Hypothalamus (tissue), 51 donors: ENCODE results near the gene FKTN.

ENCODE experiments used
- DNase-seq, 51 donors: peaks; one replicate each; lab custom pipeline; 2025; lab: John Stamatoyannopoulos, UW

The FKTN gene

DNA sequence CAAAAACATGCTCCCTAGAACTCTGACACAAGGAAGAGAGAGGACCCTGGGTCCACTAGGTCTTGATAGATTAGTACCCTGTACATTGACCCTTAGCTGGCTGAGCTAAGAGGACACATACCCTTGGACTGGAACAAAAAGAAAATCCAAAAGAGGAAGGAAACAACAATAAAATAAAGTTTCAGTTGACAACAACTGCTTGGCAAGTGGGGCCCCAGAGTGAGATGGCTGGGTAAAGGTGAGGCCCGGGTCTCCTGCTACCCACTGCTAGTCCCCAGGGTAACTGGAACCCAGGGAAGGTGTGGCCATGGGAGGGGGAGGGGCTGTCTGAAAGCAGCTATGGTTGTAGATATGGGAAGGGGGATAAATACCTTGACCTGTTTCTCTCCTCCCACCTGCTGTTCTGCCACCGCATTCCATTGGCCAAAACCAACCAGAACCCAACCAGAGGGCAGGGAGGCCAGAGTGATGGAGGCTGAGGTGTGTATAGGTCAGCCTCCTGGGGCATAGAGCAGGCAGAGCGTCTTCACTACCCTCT is 116.0 kb downstream of the FKTN start:
- no peak for DNase-seq

DNA sequence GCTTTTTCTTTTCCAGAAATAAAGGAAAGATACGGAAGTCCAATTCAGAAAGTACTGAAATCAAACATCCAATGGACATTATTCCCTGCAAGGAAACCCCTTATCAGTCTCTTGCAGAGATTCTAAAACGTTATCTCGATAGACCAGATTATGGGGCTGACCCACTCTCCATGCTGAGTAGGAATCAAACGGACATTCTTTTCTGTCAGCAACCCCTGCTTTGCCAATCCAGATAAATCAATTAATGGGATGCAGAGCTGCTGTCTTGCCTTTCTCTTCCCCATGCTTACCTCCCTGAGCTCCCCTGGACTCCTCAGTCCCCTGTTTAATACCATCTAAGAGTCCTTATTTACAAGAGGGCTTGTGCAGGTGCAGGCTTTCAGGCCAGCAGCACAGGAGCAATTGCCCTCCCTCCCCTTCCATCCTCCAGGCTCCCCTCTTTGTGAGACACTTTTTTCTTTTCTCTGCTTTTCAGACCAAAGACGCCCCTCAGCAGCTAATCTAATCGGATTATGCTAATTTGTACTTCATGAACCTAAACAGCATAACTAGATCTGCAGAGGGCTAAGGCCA is 118.5 kb downstream of the FKTN start:
- no peak for DNase-seq

DNA sequence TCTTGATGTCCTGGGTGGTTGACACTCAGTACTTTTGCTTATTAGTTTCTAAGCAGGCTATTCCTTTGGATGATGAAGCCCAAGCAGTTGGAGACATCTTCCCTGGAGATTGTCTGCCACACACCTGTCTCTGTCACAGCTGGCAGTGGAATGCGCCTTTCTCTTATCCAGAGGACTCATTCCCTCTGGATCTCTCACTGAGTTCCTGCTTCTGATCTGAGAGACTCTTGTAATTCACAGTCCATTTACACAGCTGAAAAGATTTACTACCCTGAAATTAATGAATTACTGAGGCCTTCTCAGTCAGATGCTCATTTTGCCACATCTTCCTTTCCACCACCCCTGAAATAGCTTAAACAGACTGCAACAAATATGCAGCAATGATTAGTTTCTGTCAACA is 120.2 kb downstream of the FKTN start:
- DNase-seq = no peak

DNA sequence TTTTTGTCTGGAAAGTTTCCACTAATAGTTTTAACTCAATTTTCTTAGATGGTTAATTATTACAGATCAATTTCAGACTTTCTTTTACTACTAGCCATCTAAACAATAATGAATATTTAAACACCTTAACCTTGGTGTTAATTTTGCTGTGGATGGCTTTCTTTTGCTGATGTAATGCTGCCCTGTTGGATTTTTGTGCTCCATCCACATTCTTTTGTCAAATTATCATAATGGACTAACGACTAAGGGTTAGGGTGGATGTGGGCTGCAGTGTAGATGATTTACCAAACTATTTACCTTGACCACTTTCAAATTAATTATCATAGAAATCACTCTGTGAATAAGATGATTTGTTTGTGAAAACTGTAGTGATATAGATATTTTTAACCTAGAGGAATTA is 120.8 kb downstream of the FKTN start:
- no peak for DNase-seq

DNA sequence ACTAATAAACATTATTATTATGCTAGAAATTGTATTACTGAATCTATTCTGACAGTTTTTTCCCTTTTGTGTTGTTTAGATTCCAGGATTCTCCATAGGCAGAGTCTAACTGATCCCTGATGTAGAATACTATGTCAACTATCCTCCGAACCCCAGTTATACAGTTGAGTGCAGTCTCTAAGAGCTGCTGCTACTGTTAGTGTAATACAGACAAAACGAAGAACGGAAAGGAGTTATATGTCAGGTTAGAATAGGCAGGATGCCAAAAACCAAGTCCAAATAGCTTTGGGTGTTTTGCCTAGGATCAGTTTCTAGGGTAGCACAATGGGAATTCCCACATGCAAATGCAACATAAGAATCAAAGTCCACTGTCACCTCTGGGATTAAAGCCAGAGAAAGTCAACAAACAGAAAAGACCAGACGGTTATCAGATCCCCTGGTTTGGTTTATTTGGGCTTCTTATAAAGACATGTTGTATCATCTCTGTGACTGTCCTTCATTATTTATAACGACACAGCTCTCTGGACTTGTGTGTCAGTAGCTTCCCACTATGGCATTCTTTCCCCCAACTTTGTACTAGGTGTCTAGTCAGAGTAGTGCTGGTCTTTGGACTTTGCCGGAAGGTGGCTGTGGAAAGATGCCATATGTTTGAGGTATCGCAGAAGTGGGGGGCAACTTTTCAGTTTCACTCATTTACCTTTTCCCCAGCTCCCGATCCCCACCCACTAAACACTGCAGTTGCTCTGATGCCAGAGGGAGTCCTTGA is 121.5 kb downstream of the FKTN start:
- DNase-seq = no peak

DNA sequence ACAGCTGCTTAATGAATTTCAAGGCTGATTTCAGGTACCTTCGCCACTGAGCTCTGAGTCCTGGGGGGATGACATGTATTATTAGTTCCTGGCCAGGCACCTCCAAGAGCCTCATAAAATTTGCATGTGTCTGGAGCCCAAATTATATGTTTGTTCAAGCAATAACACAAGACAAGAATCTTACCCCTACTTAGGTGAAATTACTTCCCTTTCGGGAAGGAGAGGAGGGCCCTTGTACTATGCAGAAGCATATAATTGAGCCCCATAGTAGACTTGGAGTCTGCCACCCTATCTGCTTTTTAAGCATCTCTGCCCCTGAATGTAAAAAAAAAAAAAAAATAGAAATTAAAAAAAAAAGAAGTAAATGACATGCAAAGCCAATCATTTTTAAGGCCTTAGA is 123.4 kb downstream of the FKTN start:
- DNase-seq = no peak

DNA sequence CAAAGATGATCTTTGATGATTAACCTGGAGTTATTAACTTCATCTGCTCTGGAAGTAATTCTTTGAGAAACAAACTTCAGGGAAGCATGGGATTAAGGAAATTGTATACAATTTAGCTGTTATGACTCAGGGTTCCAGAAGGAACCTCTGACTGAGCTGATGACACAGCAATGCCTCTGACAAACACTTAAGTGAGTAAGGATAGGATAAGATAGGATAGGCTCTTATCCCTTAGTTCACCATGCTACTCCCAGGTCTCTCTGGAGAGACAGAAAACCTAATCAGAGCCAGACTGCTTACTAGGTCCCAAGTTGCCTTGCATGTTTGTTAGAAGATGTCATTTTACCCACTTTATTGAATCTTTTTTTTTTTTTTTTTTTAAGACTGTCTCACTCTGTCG is 123.8 kb downstream of the FKTN start:
- no peak for DNase-seq

DNA sequence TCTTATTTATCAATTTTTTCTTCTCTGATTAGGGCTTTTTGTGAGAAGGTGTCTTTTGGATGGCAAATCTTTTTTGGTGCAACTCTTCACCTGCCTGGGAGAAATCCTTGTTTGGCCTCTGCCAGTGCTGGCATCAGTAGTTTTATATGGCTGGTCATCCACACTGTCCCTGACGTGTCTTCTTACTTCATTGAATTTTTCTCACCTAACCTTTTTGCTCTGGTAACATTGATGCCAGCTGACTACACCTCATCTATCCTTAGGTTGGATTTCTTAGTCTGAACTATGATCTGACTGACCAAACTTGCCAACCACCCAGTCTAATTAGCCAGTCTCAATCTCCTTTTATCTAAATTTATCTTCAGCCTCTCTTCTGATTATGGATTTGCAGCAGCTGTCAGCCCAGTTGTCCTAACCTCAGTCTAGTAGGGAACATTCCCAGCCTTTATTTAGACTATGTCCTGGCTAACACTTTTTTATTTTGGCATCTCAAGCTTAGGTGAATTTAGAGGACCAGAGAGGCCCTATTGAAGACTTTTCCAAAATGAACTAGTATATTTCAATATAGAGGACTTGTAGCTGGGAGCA is 125.9 kb downstream of the FKTN start:
- DNase-seq = no peak

DNA sequence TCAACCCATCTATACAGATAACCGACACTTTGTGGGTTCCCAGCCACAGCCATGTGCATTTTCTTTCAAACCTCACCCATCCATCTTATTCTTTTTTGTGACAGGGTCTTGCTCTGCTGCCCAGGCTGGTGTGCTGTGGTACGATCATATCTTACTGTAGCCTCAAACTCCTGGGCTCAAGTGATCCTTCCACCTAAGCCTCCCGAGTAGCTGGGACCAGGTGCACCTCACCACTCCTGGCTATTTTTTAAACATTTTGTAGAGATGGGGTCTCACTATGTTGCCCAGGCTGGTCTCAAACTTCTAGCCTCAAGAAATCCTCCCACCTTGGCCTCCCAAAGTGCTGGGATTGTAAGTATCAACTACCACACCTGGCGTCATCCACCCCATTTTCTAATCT is 129.0 kb downstream of the FKTN start:
- no peak for DNase-seq
